ENCODE data around the gene VSX2.

The VSX2 gene

DNA sequence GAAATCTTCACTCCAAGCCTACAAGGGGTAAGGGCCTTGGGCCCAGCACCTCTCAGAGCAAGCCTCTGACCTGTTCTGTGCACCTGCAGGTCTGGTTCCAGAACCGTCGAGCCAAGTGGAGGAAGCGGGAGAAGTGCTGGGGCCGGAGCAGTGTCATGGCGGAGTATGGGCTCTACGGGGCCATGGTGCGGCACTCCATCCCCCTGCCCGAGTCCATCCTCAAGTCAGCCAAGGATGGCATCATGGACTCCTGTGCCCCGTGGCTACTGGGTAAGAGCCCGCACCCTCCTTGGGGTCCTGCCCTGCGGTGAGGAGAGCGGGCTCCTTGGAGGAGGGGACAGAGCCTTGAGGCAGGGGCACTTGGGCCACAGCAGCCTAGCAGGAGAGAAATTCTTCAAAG, 20.3 kb downstream of the VSX2 start:
- no peak overlapping the region for H2BK15ac ChIP-seq (replicated peaks; ENCODE audit: low read depth)
- no peak overlapping the region for H3K56ac ChIP-seq (ENCODE audit: low read length)
- no peak overlapping the region for H3K18ac ChIP-seq (ENCODE audit: low read length)
- H2AK5ac ChIP-seq (ENCODE audit: low read length): no peak overlapping the region
- H3K4me3 ChIP-seq (ENCODE audit: low read length): no peak overlapping the region
- peaks cover 7% of the 10 kb centered on the region for H3K27me3 ChIP-seq (ENCODE audit: insufficient read depth, low read length, poor library complexity)
- no peak overlapping the region for H3K27ac ChIP-seq (ENCODE audit: low read depth, low read length)
- no peak overlapping the region for H3K4me2 ChIP-seq (ENCODE audit: low read length)
- H3K79me1 ChIP-seq (ENCODE audit: low read length): no peaks in the 10 kb centered on the region
- no peaks in the 10 kb centered on the region for H3K4me1 ChIP-seq (ENCODE audit: control insufficient read depth, low read depth, low read length)
- no peak overlapping the region for H3K4ac ChIP-seq (ENCODE audit: low read depth, low read length)
- H2BK120ac ChIP-seq (ENCODE audit: low read depth, low read length): no peak overlapping the region
- H3K9ac ChIP-seq (ENCODE audit: low read length): no peak overlapping the region
- no peaks in the 10 kb centered on the region for H3K79me2 ChIP-seq (ENCODE audit: control insufficient read depth, insufficient read depth, low read length)
- no peak overlapping the region for H4K8ac ChIP-seq (ENCODE audit: low read depth, low read length)
- H4K5ac ChIP-seq (ENCODE audit: low read length): no peak overlapping the region
- no peak overlapping the region for H3K23ac ChIP-seq (ENCODE audit: low read length)
- WGBS (ENCODE audit: extremely low coverage, insufficient coverage, low lambda C conversion rate): no CpG with 5 or more reads among the region's 12 CpGs
- H3K36me3 ChIP-seq (ENCODE audit: control insufficient read depth, insufficient read depth, low read length): no peaks in the 10 kb centered on the region
- DNase-seq: no peak
- no peak overlapping the region for H2BK5ac ChIP-seq (ENCODE audit: low read length)

DNA sequence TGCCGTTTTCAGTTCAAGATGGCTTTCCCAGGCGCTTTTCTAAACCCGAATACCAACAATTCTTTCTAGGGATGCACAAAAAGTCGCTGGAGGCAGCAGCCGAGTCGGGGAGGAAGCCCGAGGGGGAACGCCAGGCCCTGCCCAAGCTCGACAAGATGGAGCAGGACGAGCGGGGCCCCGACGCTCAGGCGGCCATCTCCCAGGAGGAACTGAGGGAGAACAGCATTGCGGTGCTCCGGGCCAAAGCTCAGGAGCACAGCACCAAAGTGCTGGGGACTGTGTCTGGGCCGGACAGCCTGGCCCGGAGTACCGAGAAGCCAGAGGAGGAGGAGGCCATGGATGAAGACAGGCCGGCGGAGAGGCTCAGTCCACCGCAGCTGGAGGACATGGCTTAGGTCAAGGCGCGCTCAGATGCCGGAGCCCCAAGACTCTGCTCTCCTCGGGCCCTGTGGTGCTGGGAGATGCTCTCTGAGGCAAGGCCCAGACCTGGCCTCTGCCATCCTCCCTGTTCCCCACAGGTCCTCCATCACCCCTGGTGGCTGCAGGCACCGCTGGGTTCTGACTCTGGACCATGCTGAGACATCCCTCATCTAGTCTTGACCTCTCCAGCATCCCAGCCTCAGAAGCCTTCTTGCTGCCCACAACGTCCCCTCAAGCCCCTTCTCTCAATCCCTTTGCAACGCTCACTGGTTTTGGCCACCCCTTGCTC, 21.4 kb downstream of the VSX2 start:
- WGBS (ENCODE audit: extremely low coverage, insufficient coverage, low lambda C conversion rate): no CpG with 5 or more reads among the region's 29 CpGs
- no peak overlapping the region for H4K8ac ChIP-seq (ENCODE audit: low read depth, low read length)
- H3K4ac ChIP-seq (ENCODE audit: low read depth, low read length): no peak overlapping the region
- H3K9ac ChIP-seq (ENCODE audit: low read length): no peak overlapping the region
- H3K36me3 ChIP-seq (ENCODE audit: control insufficient read depth, insufficient read depth, low read length): no peaks in the 10 kb centered on the region
- no peaks in the 10 kb centered on the region for H3K4me1 ChIP-seq (ENCODE audit: control insufficient read depth, low read depth, low read length)
- H2AK5ac ChIP-seq (ENCODE audit: low read length): no peak overlapping the region
- H2BK120ac ChIP-seq (ENCODE audit: low read depth, low read length): no peak overlapping the region
- H3K79me1 ChIP-seq (ENCODE audit: low read length): no peaks in the 10 kb centered on the region
- no peak overlapping the region for H4K5ac ChIP-seq (ENCODE audit: low read length)
- no peak for DNase-seq
- H3K4me2 ChIP-seq (ENCODE audit: low read length): no peak overlapping the region
- H3K4me3 ChIP-seq (ENCODE audit: low read length): no peak overlapping the region
- no peak overlapping the region for H3K23ac ChIP-seq (ENCODE audit: low read length)
- no peak overlapping the region for H2BK5ac ChIP-seq (ENCODE audit: low read length)
- H3K27ac ChIP-seq (ENCODE audit: low read depth, low read length): no peak overlapping the region
- H2BK15ac ChIP-seq (replicated peaks; ENCODE audit: low read depth): no peak overlapping the region
- peaks cover 7% of the 10 kb centered on the region for H3K27me3 ChIP-seq (ENCODE audit: insufficient read depth, low read length, poor library complexity)
- no peak overlapping the region for H3K56ac ChIP-seq (ENCODE audit: low read length)
- H3K18ac ChIP-seq (ENCODE audit: low read length): no peak overlapping the region
- H3K79me2 ChIP-seq (ENCODE audit: control insufficient read depth, insufficient read depth, low read length): no peaks in the 10 kb centered on the region

DNA sequence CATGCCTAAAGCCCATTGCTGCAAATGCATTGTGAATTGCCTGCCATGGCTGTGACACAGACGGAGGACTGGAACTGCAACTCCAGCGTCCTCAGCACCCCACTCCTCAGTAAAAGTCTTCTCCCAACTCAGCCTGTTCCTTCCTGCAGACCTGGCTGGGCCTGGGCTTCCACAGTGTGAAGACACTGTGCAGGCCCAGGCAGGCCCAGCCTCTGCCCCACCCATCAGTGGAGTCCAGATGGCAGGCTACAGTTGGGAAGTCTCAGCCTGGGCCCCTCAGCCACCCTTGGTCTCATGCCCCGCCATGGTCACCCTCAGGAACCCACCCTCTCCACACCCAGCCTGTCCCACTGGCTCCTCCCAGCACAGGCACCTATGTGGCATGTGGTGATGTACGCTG, 22.0 kb downstream of the VSX2 start:
- Histone ChIP-seq H3K79me2 (ENCODE audit: control insufficient read depth, insufficient read depth, low read length) (no peaks in the 10 kb centered on the region), H3K4me2 (ENCODE audit: low read length) (no peak overlapping the region), H2BK5ac (ENCODE audit: low read length) (no peak overlapping the region), H3K56ac (ENCODE audit: low read length) (no peak overlapping the region), H3K4me3 (ENCODE audit: low read length) (no peak overlapping the region), H3K18ac (ENCODE audit: low read length) (no peak overlapping the region), H4K5ac (ENCODE audit: low read length) (no peak overlapping the region), H3K27ac (ENCODE audit: low read depth, low read length) (no peak overlapping the region), H3K4ac (ENCODE audit: low read depth, low read length) (no peak overlapping the region), H3K79me1 (ENCODE audit: low read length) (no peaks in the 10 kb centered on the region), H3K27me3 (ENCODE audit: insufficient read depth, low read length, poor library complexity) (peaks cover 7% of the 10 kb centered on the region), H3K36me3 (ENCODE audit: control insufficient read depth, insufficient read depth, low read length) (no peaks in the 10 kb centered on the region), H2BK15ac (replicated peaks; ENCODE audit: low read depth) (no peak overlapping the region), H4K8ac (ENCODE audit: low read depth, low read length) (no peak overlapping the region), H2AK5ac (ENCODE audit: low read length) (no peak overlapping the region), H2BK120ac (ENCODE audit: low read depth, low read length) (no peak overlapping the region), H3K4me1 (ENCODE audit: control insufficient read depth, low read depth, low read length) (no peaks in the 10 kb centered on the region), H3K9ac (ENCODE audit: low read length) (no peak overlapping the region), H3K23ac (ENCODE audit: low read length) (no peak overlapping the region)
- WGBS (ENCODE audit: extremely low coverage, insufficient coverage, low lambda C conversion rate): no CpG with 5 or more reads among the region's 4 CpGs
- DNase-seq: no peak

DNA sequence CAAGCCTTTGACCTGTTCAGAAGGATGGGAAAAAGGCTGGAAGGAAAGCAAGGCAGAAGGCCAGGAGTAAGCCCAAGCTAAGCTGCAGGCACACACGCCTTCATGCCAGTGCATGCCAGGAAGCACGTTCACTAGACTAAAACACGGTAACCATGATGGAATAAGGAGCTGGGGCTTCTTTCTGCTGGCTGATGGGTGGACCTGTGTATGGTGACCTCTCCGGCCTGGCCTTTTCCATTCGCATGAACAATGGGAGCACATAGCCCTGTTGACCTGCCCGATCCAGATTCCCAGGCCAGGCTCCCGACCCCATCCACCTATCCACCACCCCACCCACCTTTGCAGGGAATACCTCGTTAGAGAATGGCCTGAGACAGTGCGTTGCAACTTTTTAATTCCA, 22.8 kb downstream of the VSX2 start:
- Histone ChIP-seq H3K27me3 (ENCODE audit: insufficient read depth, low read length, poor library complexity) (peaks cover 7% of the 10 kb centered on the region), H3K4ac (ENCODE audit: low read depth, low read length) (no peak overlapping the region), H3K27ac (ENCODE audit: low read depth, low read length) (no peak overlapping the region), H2BK120ac (ENCODE audit: low read depth, low read length) (no peak overlapping the region), H2BK15ac (replicated peaks; ENCODE audit: low read depth) (no peak overlapping the region), H3K18ac (ENCODE audit: low read length) (no peak overlapping the region), H3K36me3 (ENCODE audit: control insufficient read depth, insufficient read depth, low read length) (no peaks in the 10 kb centered on the region), H3K4me3 (ENCODE audit: low read length) (no peak overlapping the region), H3K4me2 (ENCODE audit: low read length) (no peak overlapping the region), H3K4me1 (ENCODE audit: control insufficient read depth, low read depth, low read length) (no peaks in the 10 kb centered on the region), H3K23ac (ENCODE audit: low read length) (no peak overlapping the region), H3K79me2 (ENCODE audit: control insufficient read depth, insufficient read depth, low read length) (no peaks in the 10 kb centered on the region), H3K79me1 (ENCODE audit: low read length) (no peaks in the 10 kb centered on the region), H3K9ac (ENCODE audit: low read length) (no peak overlapping the region), H3K56ac (ENCODE audit: low read length) (no peak overlapping the region), H2BK5ac (ENCODE audit: low read length) (no peak overlapping the region), H2AK5ac (ENCODE audit: low read length) (no peak overlapping the region), H4K8ac (ENCODE audit: low read depth, low read length) (no peak overlapping the region), H4K5ac (ENCODE audit: low read length) (no peak overlapping the region)
- no CpG with 5 or more reads among the region's 9 CpGs for WGBS (ENCODE audit: extremely low coverage, insufficient coverage, low lambda C conversion rate)
- no peak for DNase-seq

DNA sequence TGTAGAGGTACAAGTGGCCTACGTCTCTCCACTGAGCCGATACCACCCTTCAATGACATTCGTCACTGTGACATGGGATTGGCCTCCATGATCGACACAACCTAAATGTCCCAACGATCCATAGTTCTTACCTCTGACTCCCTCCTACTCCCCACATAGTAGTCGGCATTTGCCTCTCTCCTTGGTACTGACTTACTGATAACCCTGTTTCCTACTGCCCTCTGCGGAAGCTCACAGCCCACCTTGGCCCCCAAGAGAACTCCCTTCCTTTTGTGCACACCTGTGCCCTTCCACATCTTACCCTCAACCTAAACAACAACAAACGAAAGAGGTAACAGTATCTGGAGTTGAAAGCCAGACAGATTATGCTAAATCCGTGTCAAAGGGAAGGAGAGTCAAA, 23.9 kb downstream of the VSX2 start:
- Histone ChIP-seq H2BK120ac (ENCODE audit: low read depth, low read length) (no peak overlapping the region), H3K27ac (ENCODE audit: low read depth, low read length) (no peak overlapping the region), H3K4me2 (ENCODE audit: low read length) (no peak overlapping the region), H2BK5ac (ENCODE audit: low read length) (no peak overlapping the region), H3K4ac (ENCODE audit: low read depth, low read length) (no peak overlapping the region), H3K4me3 (ENCODE audit: low read length) (no peak overlapping the region), H3K79me2 (ENCODE audit: control insufficient read depth, insufficient read depth, low read length) (no peaks in the 10 kb centered on the region), H2AK5ac (ENCODE audit: low read length) (no peak overlapping the region), H3K23ac (ENCODE audit: low read length) (no peak overlapping the region), H3K4me1 (ENCODE audit: control insufficient read depth, low read depth, low read length) (no peaks in the 10 kb centered on the region), H3K36me3 (ENCODE audit: control insufficient read depth, insufficient read depth, low read length) (no peaks in the 10 kb centered on the region), H4K5ac (ENCODE audit: low read length) (no peak overlapping the region), H3K27me3 (ENCODE audit: insufficient read depth, low read length, poor library complexity) (peaks cover 5% of the 10 kb centered on the region), H3K79me1 (ENCODE audit: low read length) (no peaks in the 10 kb centered on the region), H4K8ac (ENCODE audit: low read depth, low read length) (no peak overlapping the region), H2BK15ac (replicated peaks; ENCODE audit: low read depth) (no peak overlapping the region), H3K18ac (ENCODE audit: low read length) (no peak overlapping the region), H3K9ac (ENCODE audit: low read length) (no peak overlapping the region), H3K56ac (ENCODE audit: low read length) (no peak overlapping the region)
- DNase-seq: no peak
- no CpG with 5 or more reads among the region's 9 CpGs for WGBS (ENCODE audit: extremely low coverage, insufficient coverage, low lambda C conversion rate)

DNA sequence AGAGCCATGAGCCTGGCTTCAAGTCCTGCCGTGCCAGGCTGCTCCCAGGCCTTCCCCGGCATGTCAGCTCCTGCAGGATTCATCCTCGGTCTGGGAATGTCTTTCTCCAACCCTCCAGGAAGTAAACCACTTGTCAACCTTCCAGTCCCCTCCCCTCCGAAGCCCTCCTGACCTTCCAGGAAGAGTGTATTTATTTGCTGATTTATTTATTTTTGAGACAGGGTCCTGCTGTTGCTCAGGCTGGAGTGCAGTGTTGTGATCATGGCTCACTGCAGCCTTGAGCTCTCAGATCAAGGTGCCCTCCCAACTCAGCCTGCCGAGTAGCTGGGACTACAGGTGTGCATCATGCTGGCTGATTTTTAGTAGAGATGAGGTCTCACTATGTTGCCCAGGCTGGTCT, 24.7 kb downstream of the VSX2 start:
- H3K79me2 ChIP-seq (ENCODE audit: control insufficient read depth, insufficient read depth, low read length): no peaks in the 10 kb centered on the region
- no peak overlapping the region for H3K56ac ChIP-seq (ENCODE audit: low read length)
- H3K4me3 ChIP-seq (ENCODE audit: low read length): no peak overlapping the region
- H2BK120ac ChIP-seq (ENCODE audit: low read depth, low read length): no peak overlapping the region
- H2BK15ac ChIP-seq (replicated peaks; ENCODE audit: low read depth): no peak overlapping the region
- H3K27me3 ChIP-seq (ENCODE audit: insufficient read depth, low read length, poor library complexity): no peaks in the 10 kb centered on the region
- no peak overlapping the region for H2BK5ac ChIP-seq (ENCODE audit: low read length)
- H2AK5ac ChIP-seq (ENCODE audit: low read length): no peak overlapping the region
- DNase-seq: no peak
- H4K5ac ChIP-seq (ENCODE audit: low read length): no peak overlapping the region
- no peak overlapping the region for H3K18ac ChIP-seq (ENCODE audit: low read length)
- H3K36me3 ChIP-seq (ENCODE audit: control insufficient read depth, insufficient read depth, low read length): no peaks in the 10 kb centered on the region
- H3K23ac ChIP-seq (ENCODE audit: low read length): no peak overlapping the region
- H3K4me1 ChIP-seq (ENCODE audit: control insufficient read depth, low read depth, low read length): no peaks in the 10 kb centered on the region
- no peak overlapping the region for H3K4me2 ChIP-seq (ENCODE audit: low read length)
- H3K27ac ChIP-seq (ENCODE audit: low read depth, low read length): no peak overlapping the region
- WGBS (ENCODE audit: extremely low coverage, insufficient coverage, low lambda C conversion rate): no CpG with 5 or more reads among the region's 5 CpGs
- H3K4ac ChIP-seq (ENCODE audit: low read depth, low read length): no peak overlapping the region
- H3K9ac ChIP-seq (ENCODE audit: low read length): no peak overlapping the region
- no peaks in the 10 kb centered on the region for H3K79me1 ChIP-seq (ENCODE audit: low read length)
- H4K8ac ChIP-seq (ENCODE audit: low read depth, low read length): no peak overlapping the region
